GM19035 (cell line): ENCODE results near the gene TMEM106A.
"Not testable (repeated sequence)": the region's sequence is repeated elsewhere in the genome, so short reads cannot be mapped to it uniquely, and the experiment has no call there.

Experiments used
- ATAC-seq: cut with Tn5 transposase; IDR thresholded peaks from one replicate; pipeline ENCODE4 v1.9.1; 2021; ENCODE audit not compliant: unreplicated experiment

TMEM106A gene

GRCh38 chr17:43213545-43213944 lies 1.9 kb downstream of the TMEM106A start:
- no peak for ATAC-seq

- no peak for ATAC-seq
Measured at GRCh38 chr17:43215341-43215740, 3.7 kb downstream of the TMEM106A start.

- ATAC-seq: no peak
Measured at GRCh38 chr17:43216369-43216761, 4.7 kb downstream of the TMEM106A start.

GRCh38 chr17:43216762-43217613 lies 5.3 kb downstream of the TMEM106A start:
- no peak for ATAC-seq

- ATAC-seq: no peak
Measured at GRCh38 chr17:43217614-43218087, 6.0 kb downstream of the TMEM106A start.

- no peak for ATAC-seq
Measured at GRCh38 chr17:43219001-43219400, 7.3 kb downstream of the TMEM106A start.

- no peak for ATAC-seq
Measured at GRCh38 chr17:43219746-43220380, 8.2 kb downstream of the TMEM106A start.

GRCh38 chr17:43220511-43221125 lies 8.9 kb downstream of the TMEM106A start:
- no peak for ATAC-seq

- no peak for ATAC-seq
Measured at GRCh38 chr17:43224146-43224705, 12.6 kb downstream of the TMEM106A start.

GRCh38 chr17:43226393-43226792 lies 14.7 kb downstream of the TMEM106A start:
- no peak for ATAC-seq

- not testable (repeated sequence) for ATAC-seq
Measured at GRCh38 chr17:43228020-43228782, 16.5 kb downstream of the TMEM106A start, which contains the start of gene CCDC200. Gene CCDC200 (minus strand): TSS chr17:43228623. CDS start chr17:43228554, 69 bp downstream.

- ATAC-seq: not testable (repeated sequence)
Measured at GRCh38 chr17:43231205-43232020, 19.7 kb downstream of the TMEM106A start.

- ATAC-seq: not testable (repeated sequence)
Measured at GRCh38 chr17:43232021-43232699, 20.5 kb downstream of the TMEM106A start.

GRCh38 chr17:43233263-43233662 lies 21.6 kb downstream of the TMEM106A start:
- ATAC-seq: not testable (repeated sequence)

GRCh38 chr17:43233877-43234276 lies 22.2 kb downstream of the TMEM106A start, which contains the start of gene RNU2-1:
Gene RNU2-1 (minus strand): TSS chr17:43233977.
- not testable (repeated sequence) for ATAC-seq

GRCh38 chr17:43239597-43239996 lies 27.9 kb downstream of the TMEM106A start:
- ATAC-seq: not testable (repeated sequence)

- not testable (repeated sequence) for ATAC-seq
Measured at GRCh38 chr17:43240596-43241352, 29.1 kb downstream of the TMEM106A start.

- not testable (repeated sequence) for ATAC-seq
Measured at GRCh38 chr17:43246456-43246855, 34.8 kb downstream of the TMEM106A start.
